Occipital lobe (tissue), 2 donors: Measurements from ENCODE around the gene TANC2. TPM values are rescaled to one million over a fixed set of nuclear protein-coding genes. Genes with fewer than 3 reads are reported as not detected.

Experiments used
- DNase-seq: peaks from one replicate; lab custom pipeline; 2025; lab: John Stamatoyannopoulos, UW
- total RNA-seq: library from RNA; depleted of rRNA; stranded (reverse); fragments of >200 nt; gene quantifications from one replicate; pipeline ENCODE4 v1.2.3, GENCODE V29; 2014

Gene TANC2
- total RNA-seq, result 151 TPM

GRCh38 chr17:62965686-62966425, at the start of gene TANC2:
Gene TANC2, plus strand, starts transcription at chr17:62966235. Its CDS starts 43,325 bp downstream, at chr17:63009560.
- DNase-seq, result peak; percentile 83

GRCh38 chr17:62916684-62917571, 49.1 kb upstream of the TANC2 start:
- DNase-seq, result no peak

GRCh38 chr17:62919388-62919787, 46.6 kb upstream of the TANC2 start:
- DNase-seq, result no peak

GRCh38 chr17:62920300-62920699, 45.7 kb upstream of the TANC2 start:
- no peak for DNase-seq

GRCh38 chr17:62921817-62922216, 44.2 kb upstream of the TANC2 start:
- DNase-seq, result no peak

- no peak for DNase-seq
These were observed 42.5 kb upstream of the TANC2 start for GRCh38 chr17:62923258-62924150.

GRCh38 chr17:62925267-62925836, 40.7 kb upstream of the TANC2 start:
- DNase-seq, result no peak

- DNase-seq, result no peak
These were observed 39.0 kb upstream of the TANC2 start for GRCh38 chr17:62927083-62927482.

GRCh38 chr17:62929320-62929719, 36.7 kb upstream of the TANC2 start:
- no peak for DNase-seq

- DNase-seq, result no peak
These were observed 34.9 kb upstream of the TANC2 start for GRCh38 chr17:62931101-62931500.

GRCh38 chr17:62933501-62934385, 32.3 kb upstream of the TANC2 start:
- DNase-seq, result peak; percentile 33

- no peak for DNase-seq
These were observed 30.9 kb upstream of the TANC2 start for GRCh38 chr17:62935098-62935497.

- no peak for DNase-seq
These were observed 30.5 kb upstream of the TANC2 start for GRCh38 chr17:62935523-62935922.

- DNase-seq, result no peak
These were observed 28.4 kb upstream of the TANC2 start for GRCh38 chr17:62937606-62938005.

- no peak for DNase-seq
These were observed 24.6 kb upstream of the TANC2 start for GRCh38 chr17:62941358-62941991.

- DNase-seq, result no peak
These were observed 17.7 kb upstream of the TANC2 start for GRCh38 chr17:62948370-62948769.

- no peak for DNase-seq
These were observed 17.0 kb upstream of the TANC2 start for GRCh38 chr17:62949036-62949435.

GRCh38 chr17:62950067-62950466, 16.0 kb upstream of the TANC2 start:
- DNase-seq, result no peak

- no peak for DNase-seq
These were observed 10.1 kb upstream of the TANC2 start for GRCh38 chr17:62955841-62956352.
